H1 (cell line): Measurements from ENCODE around the gene FRMD4A. TPM values are rescaled to one million over a fixed set of nuclear protein-coding genes. Genes with fewer than 3 reads are reported as not detected.

Experiments
- CTCF ChIA-PET: fragments of 300-600 bp; sonication (Branson Sonifier 250); formaldehyde crosslinking; loops from one replicate; lab custom pipeline; 2021; ENCODE audit not compliant: partially characterized antibody; lab: Charles Lee
- POLR2A ChIA-PET: fragments of 300-600 bp; sonication (Branson Sonifier 250); formaldehyde crosslinking; loops from one replicate; lab custom pipeline; 2021; ENCODE audit warnings: inconsistent platforms; ENCODE audit not compliant: partially characterized antibody; lab: Charles Lee
- DNase-seq, 2 experiments: peaks; one replicate each; pipeline versions ENCODE4 v3.0.0 to v3.0.0-alpha.2; 2010 to 2022; ENCODE audit warnings: low spot score in 2 of 2, low read depth in 1 of 2, mixed read lengths in 1 of 2
- FAIRE-seq: peaks from 2 replicates; lab custom pipeline; 2011; peaks lifted over from hg19 to GRCh38; lab: Jason Lieb, UNC
- H2AFZ ChIP-seq: 2 replicates; pipeline ENCODE4 v1.8.1; 2012; ENCODE audit warnings: low read length, inconsistent platforms
- H2AK5ac ChIP-seq: 2 replicates; pipeline ENCODE4 v1.6.1; 2013; ENCODE audit warnings: low read depth, low read length
- H2BK120ac ChIP-seq: replicated peaks from 2 replicates; pipeline ENCODE3; 2013; ENCODE audit warnings: low read depth, low read length, inconsistent platforms
- H2BK12ac ChIP-seq: 2 replicates; pipeline ENCODE4 v1.6.1; 2013; ENCODE audit warnings: low read depth, low read length
- H2BK15ac ChIP-seq: 2 replicates; pipeline ENCODE4 v1.6.1; 2013; ENCODE audit warnings: low read length
- H2BK20ac ChIP-seq: 2 replicates; pipeline ENCODE4 v1.6.1; 2013; ENCODE audit warnings: low read length
- H2BK5ac ChIP-seq: 2 replicates; pipeline ENCODE4 v1.6.1; 2013; ENCODE audit warnings: low read depth, low read length
- H3K14ac ChIP-seq: 2 replicates; pipeline ENCODE4 v1.6.1; 2013; ENCODE audit warnings: inconsistent platforms; ENCODE audit not compliant: insufficient read length
- H3K18ac ChIP-seq: 2 replicates; pipeline ENCODE4 v1.6.1; 2013; ENCODE audit warnings: low read length; ENCODE audit errors: extremely low read depth
- H3K23ac ChIP-seq: 2 replicates; pipeline ENCODE4 v1.6.1; 2013; ENCODE audit warnings: inconsistent platforms; ENCODE audit not compliant: insufficient read length
- H3K23me2 ChIP-seq: 2 replicates; pipeline ENCODE4 v1.6.1; 2013; ENCODE audit warnings: low read depth, low read length
- H3K27ac ChIP-seq: 2 replicates; pipeline ENCODE4 v1.6.1; 2011; ENCODE audit warnings: low read depth, low read length, inconsistent platforms
- H3K27me3 ChIP-seq, 4 experiments: replicated peaks in 1 of 4; 1 replicate in 1 of 4; 2 replicates in 3 of 4; pipeline versions ENCODE4 v1.6.1 to v1.8.1; 2011 to 2013; ENCODE audit warnings: low read length in 3 of 4, mild to moderate bottlenecking in 3 of 4, inconsistent platforms in 2 of 4, mixed read lengths in 2 of 4, moderate library complexity in 1 of 4; ENCODE audit not compliant: control insufficient read depth in 3 of 4, insufficient read depth in 3 of 4; ENCODE audit errors: extremely low read depth in 1 of 4
- H3K36me3 ChIP-seq, 4 experiments: 2 replicates each; pipeline versions ENCODE4 v1.6.1 to v1.8.1; 2011 to 2013; ENCODE audit warnings: mild to moderate bottlenecking in 4 of 4, low read length in 3 of 4, moderate library complexity in 2 of 4, control low read depth in 1 of 4, inconsistent platforms in 1 of 4; ENCODE audit not compliant: insufficient read depth in 4 of 4, control insufficient read depth in 2 of 4
- H3K4ac ChIP-seq: replicated peaks from 2 replicates; pipeline ENCODE3; 2013; ENCODE audit warnings: low read length, low read depth, mixed read lengths, inconsistent platforms; ENCODE audit not compliant: insufficient read length
- H3K4me1 ChIP-seq, 4 experiments: replicated peaks in 1 of 4; 1 replicate in 1 of 4; 2 replicates in 3 of 4; pipeline versions ENCODE4 v1.6.1 to v1.8.1; 2011 to 2013; ENCODE audit warnings: low read length in 3 of 4, inconsistent platforms in 2 of 4, mixed read lengths in 1 of 4; ENCODE audit not compliant: insufficient read depth in 4 of 4, control insufficient read depth in 3 of 4
- H3K4me2 ChIP-seq, 2 experiments: 2 replicates each; pipeline versions ENCODE4 v1.6.1 to v1.8.1; 2011 to 2013; ENCODE audit warnings: low read depth in 2 of 2, low read length in 2 of 2, control low read depth in 1 of 2, inconsistent platforms in 1 of 2, mild to moderate bottlenecking in 1 of 2; ENCODE audit not compliant: insufficient read depth in 1 of 2
- H3K4me3 ChIP-seq, 4 experiments: fragments of 200-600, 300-600 bp in 1 of 4; sonication (generic), shearing (Covaris generic), sonication (Bioruptor Twin) in 1 of 4; 2 replicates each; pipeline versions ENCODE4 v1.5.1 to v1.8.1; 2011 to 2016; ENCODE audit warnings: low read length in 4 of 4, low read depth in 3 of 4, control low read depth in 2 of 4, inconsistent platforms in 2 of 4, mild to moderate bottlenecking in 2 of 4, mixed read lengths in 1 of 4, moderate library complexity in 1 of 4; ENCODE audit not compliant: insufficient read depth in 2 of 4; ENCODE audit errors: extremely low read depth in 1 of 4
- H3K56ac ChIP-seq: replicated peaks from 2 replicates; pipeline ENCODE3; 2013; ENCODE audit warnings: low read depth, mild to moderate bottlenecking, mixed read lengths, low read length, inconsistent platforms; ENCODE audit not compliant: insufficient read length
- H3K79me1 ChIP-seq: 2 replicates; pipeline ENCODE4 v1.6.1; 2013; ENCODE audit warnings: low read depth, low read length, control low read depth
- H3K79me2 ChIP-seq, 2 experiments: 2 replicates each; pipeline versions ENCODE4 v1.6.1 to v1.8.1; 2012 to 2013; ENCODE audit warnings: low read length in 2 of 2, mild to moderate bottlenecking in 2 of 2, inconsistent platforms in 1 of 2; ENCODE audit not compliant: insufficient read depth in 2 of 2, control insufficient read depth in 1 of 2
- H3K9ac ChIP-seq, 4 experiments: replicated peaks in 1 of 4; 1 replicate in 1 of 4; 2 replicates in 3 of 4; pipeline versions ENCODE4 v1.6.1 to v1.8.1; 2011 to 2013; ENCODE audit warnings: low read depth in 3 of 4, low read length in 3 of 4, control low read depth in 2 of 4, mild to moderate bottlenecking in 2 of 4, moderate library complexity in 2 of 4, inconsistent platforms in 1 of 4; ENCODE audit errors: extremely low read depth in 1 of 4
- H3K9me3 ChIP-seq, 2 experiments: 2 replicates each; pipeline versions ENCODE4 v1.6.1 to v1.8.1; 2012 to 2013; ENCODE audit warnings: mild to moderate bottlenecking in 2 of 2, moderate library complexity in 2 of 2, control low read depth in 1 of 2, inconsistent platforms in 1 of 2, low read depth in 1 of 2, low read length in 1 of 2, mixed read lengths in 1 of 2; ENCODE audit not compliant: insufficient read depth in 2 of 2
- H4K20me1 ChIP-seq, 2 experiments: replicated peaks in 1 of 2; 2 replicates each; pipeline versions ENCODE3 to v1.8.1; 2011 to 2013; ENCODE audit warnings: inconsistent platforms in 2 of 2, low read length in 2 of 2, mild to moderate bottlenecking in 1 of 2; ENCODE audit not compliant: insufficient read depth in 2 of 2, control insufficient read depth in 1 of 2
- H4K5ac ChIP-seq: 2 replicates; pipeline ENCODE4 v1.6.1; 2013; ENCODE audit warnings: low read length, low read depth, mixed read lengths, inconsistent platforms; ENCODE audit not compliant: insufficient read length
- H4K8ac ChIP-seq: 2 replicates; pipeline ENCODE4 v1.8.0; 2013; ENCODE audit warnings: mild to moderate bottlenecking, moderate library complexity, low read length, inconsistent platforms; ENCODE audit not compliant: insufficient read depth; ENCODE audit errors: extremely low read depth
- H4K91ac ChIP-seq: replicated peaks from 2 replicates; pipeline ENCODE3; 2013; ENCODE audit warnings: low read length, mixed read lengths, inconsistent platforms; ENCODE audit not compliant: insufficient read length
- ATF2 ChIP-seq: IDR thresholded peaks from 2 replicates; pipeline ENCODE4 v1.6.1; 2012; ENCODE audit warnings: low read length, inconsistent platforms
- POLR2AphosphoS5 ChIP-seq: IDR thresholded peaks from 2 replicates; pipeline ENCODE4 v1.6.1; 2011; ENCODE audit warnings: low read depth, low read length
- WGBS, 2 experiments: shearing (Covaris generic) in 1 of 2; methylation state at CpG; one replicate each; pipeline versions ENCODE4 v1.1.6 to v1.1.7; 2013 to 2015; ENCODE audit warnings: low lambda C conversion rate in 2 of 2, mixed read lengths in 2 of 2, inconsistent platforms in 1 of 2, low coverage in 1 of 2, missing lambda C conversion rate in 1 of 2; ENCODE audit not compliant: insufficient replicate concordance in 2 of 2, insufficient coverage in 1 of 2, insufficient read length in 1 of 2; ENCODE audit errors: extremely low coverage in 1 of 2, missing lambda C conversion rate in 1 of 2; 5-methylcytosine and 5-hydroxymethylcytosine counted together
- polyA plus RNA-seq, 7 experiments: library from polyadenylated mRNA; depleted of rRNA in 3 of 7; stranded (reverse) in 5 of 7; unstranded in 2 of 7; fragments of >200 nt in 5 of 7; fragments of 200-250 nt in 2 of 7; gene quantifications; 1 replicate in 5 of 7; 2 replicates in 1 of 7; 4 replicates in 1 of 7; pipeline versions ENCODE4 v1.2.1 to v1.2.3, GENCODE V29; 2011 to 2013; ENCODE audit warnings: missing spikeins in 2 of 7, mixed read lengths in 2 of 7
- total RNA-seq: library from RNA; stranded (reverse); fragmentation: NEBNext Ultra II Directional; extraction: Animal tissue kit (Norgen Biotek cat#: 25700); gene quantifications from 2 replicates; pipeline ENCODE4 v1.2.1, GENCODE V29; 2021

Gene FRMD4A
- total and polyA plus RNA-seq, 2 of the 8 experiments (the other 6 are each of a cell fraction or from before 2014, with no cell fraction given), result 38.6 to 39.6 TPM

GRCh38 chr10:14056610-14057332 is 274.0 kb downstream of the FRMD4A start:
- Histone ChIP-seq H3K9ac (no peak overlapping the region), H4K20me1 (no peaks in the 10 kb centered on the region), H2AFZ (peak overlapping the region; percentile 35; the same call in 1 of the 2 replicates), H3K4ac (no peak overlapping the region), H3K56ac (no peak overlapping the region), H2BK20ac (no peak overlapping the region), H4K8ac (no peak overlapping the region), H3K79me2 (no peaks in the 10 kb centered on the region), H3K4me1 (peaks cover 0 to 6% (median 4%) of the 10 kb centered on the region in 4 experiments; a peak in 4 of 7 replicates), H3K23me2 (no peaks in the 10 kb centered on the region), H3K27me3 (no peaks in the 10 kb centered on the region), H4K91ac (no peak overlapping the region), H3K27ac (no peak overlapping the region; the same call in 1 of the 2 replicates), H2BK12ac (no peak overlapping the region), H3K79me1 (no peaks in the 10 kb centered on the region), H3K18ac (no peak overlapping the region), H2BK5ac (no peak overlapping the region), H2AK5ac (no peak overlapping the region), H3K4me3 (no peak overlapping the region), H3K4me2 (peak overlapping the region; percentile 24 to 36; a peak in 3 of 4 replicates), H3K9me3 (no peaks in the 10 kb centered on the region), H3K23ac (no peak overlapping the region), H2BK120ac (no peak overlapping the region), H3K36me3 (no peaks in the 10 kb centered on the region), H3K14ac (no peak overlapping the region), H2BK15ac (no peak overlapping the region), H4K5ac (no peak overlapping the region)
- DNase-seq, result peak in 1 of 2 experiments; percentile 5
- TF ChIP-seq POLR2AphosphoS5 (no peak), ATF2 (no peak)
- FAIRE-seq, result no peak
- CTCF ChIA-PET, result interaction anchor here (0.5 to 1.5 kb wide), 5 partner anchors 21 to 489 kb away, joined by 3 to 4 read pairs (median 3); no protein-coding TSS in a partner anchor
- 61% methylated on average over 6 of the region's 6 CpGs; no CpG with 5 or more reads in 1 of the 2 experiments for WGBS, 2 experiments
- POLR2A ChIA-PET, result no interaction called here
